GM18858 (cell line): Measurements from ENCODE around the gene UVRAG.
A peak's percentile ranks its signal among the peaks of the same experiment; 100 is the strongest.

Experiments used
- ATAC-seq: cut with Tn5 transposase; IDR thresholded peaks from one replicate; pipeline ENCODE4 v1.9.1; 2021; ENCODE audit not compliant: unreplicated experiment

The UVRAG gene

GRCh38 chr11:76086743-76087635 is 272.0 kb downstream of the UVRAG start:
- no peak for ATAC-seq

GRCh38 chr11:76087749-76088148 is 272.7 kb downstream of the UVRAG start:
- no peak for ATAC-seq

- no peak for ATAC-seq
Observed at GRCh38 chr11:76088511-76088910, 273.5 kb downstream of the UVRAG start.

- ATAC-seq: no peak
Observed at GRCh38 chr11:76090174-76090573, 275.2 kb downstream of the UVRAG start.

GRCh38 chr11:76090821-76091220 is 275.8 kb downstream of the UVRAG start:
- ATAC-seq: no peak

GRCh38 chr11:76094740-76095139 is 279.7 kb downstream of the UVRAG start:
- ATAC-seq: no peak

- ATAC-seq: no peak
Observed at GRCh38 chr11:76095891-76096290, 280.9 kb downstream of the UVRAG start.

- no peak for ATAC-seq
Observed at GRCh38 chr11:76096552-76096951, 281.5 kb downstream of the UVRAG start.

GRCh38 chr11:76102802-76103201 is 287.8 kb downstream of the UVRAG start:
- ATAC-seq: no peak

GRCh38 chr11:76103460-76103859 is 288.4 kb downstream of the UVRAG start:
- ATAC-seq: no peak

GRCh38 chr11:76104285-76104684 is 289.3 kb downstream of the UVRAG start:
- no peak for ATAC-seq

- ATAC-seq: no peak
Observed at GRCh38 chr11:76105637-76106036, 290.6 kb downstream of the UVRAG start.

- ATAC-seq: no peak
Observed at GRCh38 chr11:76107971-76108370, 293.0 kb downstream of the UVRAG start.

GRCh38 chr11:76114238-76114637 is 299.2 kb downstream of the UVRAG start:
- no peak for ATAC-seq

GRCh38 chr11:76115555-76115954 is 300.5 kb downstream of the UVRAG start:
- no peak for ATAC-seq

- ATAC-seq: no peak
Observed at GRCh38 chr11:76119032-76119431, 304.0 kb downstream of the UVRAG start.

GRCh38 chr11:76119779-76120178 is 304.8 kb downstream of the UVRAG start:
- no peak for ATAC-seq

- no peak for ATAC-seq
Observed at GRCh38 chr11:76120513-76121101, 305.6 kb downstream of the UVRAG start.

GRCh38 chr11:76123248-76123647 is 308.2 kb downstream of the UVRAG start:
- ATAC-seq: no peak

GRCh38 chr11:76124905-76125770 is 310.1 kb downstream of the UVRAG start:
- peak; percentile 51 for ATAC-seq

- ATAC-seq: no peak
Observed at GRCh38 chr11:76129729-76130128, 314.7 kb downstream of the UVRAG start.

- no peak for ATAC-seq
Observed at GRCh38 chr11:76131142-76131541, 316.1 kb downstream of the UVRAG start.
